GM18517 (cell line): ENCODE measurements around the gene MAP3K4.

Experiments used
- ATAC-seq: cut with Tn5 transposase; IDR thresholded peaks from one replicate; pipeline ENCODE4 v1.9.1; 2021; ENCODE audit warnings: mild to moderate bottlenecking, moderate library complexity; ENCODE audit not compliant: unreplicated experiment

The MAP3K4 gene

GRCh38 chr6:161166677-161167076 lies 175.1 kb downstream of the MAP3K4 start:
- no peak for ATAC-seq
